IMR-90 (cell line): ENCODE measurements around the gene CAMTA1.

Source experiments
- BHLHE40 ChIP-seq: fragments of 150-350 bp; IDR thresholded peaks from 2 replicates; pipeline ENCODE4 v1.6.1; 2016; ENCODE audit warnings: mild to moderate bottlenecking, low read depth, low read length
- CEBPB ChIP-seq: IDR thresholded peaks from 2 replicates; pipeline ENCODE4 v1.6.1; 2012; ENCODE audit warnings: low read depth, low read length, improper control_type of control experiment
- CHD1 ChIP-seq: IDR thresholded peaks from 2 replicates; pipeline ENCODE4 v1.6.1; 2012; ENCODE audit warnings: low read depth, low read length, improper control_type of control experiment
- FOS ChIP-seq: fragments of 150-350 bp; IDR thresholded peaks from 2 replicates; pipeline ENCODE4 v1.6.1; 2016; ENCODE audit warnings: low read depth, low read length
- MAFK ChIP-seq: IDR thresholded peaks from 2 replicates; pipeline ENCODE4 v1.6.1; 2012; ENCODE audit warnings: low read depth, low read length, improper control_type of control experiment
- NFE2L2 ChIP-seq: fragments of 150-350 bp; IDR thresholded peaks from 2 replicates; pipeline ENCODE4 v1.6.1; 2016; ENCODE audit warnings: low read depth, mild to moderate bottlenecking, low read length
- POLR2A ChIP-seq: IDR thresholded peaks from 2 replicates; pipeline ENCODE4 v1.6.1; 2012; ENCODE audit warnings: mild to moderate bottlenecking, low read depth, low read length
- RAD21 ChIP-seq: IDR thresholded peaks from 2 replicates; pipeline ENCODE4 v1.6.1; 2012; ENCODE audit warnings: low read length, improper control_type of control experiment
- RFX5 ChIP-seq: IDR thresholded peaks from 2 replicates; pipeline ENCODE4 v1.8.0; 2012; ENCODE audit warnings: low read depth, mild to moderate bottlenecking, low read length, moderate library complexity
- SMC3 ChIP-seq: fragments of 150-350 bp; IDR thresholded peaks from 2 replicates; pipeline ENCODE4 v1.6.1; 2016; ENCODE audit warnings: low read depth, mild to moderate bottlenecking, antibody characterized with exemption, low read length, moderate library complexity
- TF ChIP-seq, protein P1 (sequence below): conservative IDR thresholded peaks from 2 replicates; pipeline ENCODE4 v1.5.1; 2012; ENCODE audit warnings: mild to moderate bottlenecking, low read depth, low read length, improper control_type of control experiment
- TF ChIP-seq, protein P2 (sequence below): fragments of 150-350 bp; IDR thresholded peaks from 2 replicates; pipeline ENCODE4 v1.6.1; 2016; ENCODE audit warnings: low read depth, mild to moderate bottlenecking, low read length, moderate library complexity, borderline replicate concordance
- TF ChIP-seq, protein P3 (sequence below): fragments of 150-350 bp; IDR thresholded peaks from 2 replicates; pipeline ENCODE4 v1.6.1; 2017; ENCODE audit warnings: mild to moderate bottlenecking, antibody characterized with exemption, low read length, low read depth

DNA sequence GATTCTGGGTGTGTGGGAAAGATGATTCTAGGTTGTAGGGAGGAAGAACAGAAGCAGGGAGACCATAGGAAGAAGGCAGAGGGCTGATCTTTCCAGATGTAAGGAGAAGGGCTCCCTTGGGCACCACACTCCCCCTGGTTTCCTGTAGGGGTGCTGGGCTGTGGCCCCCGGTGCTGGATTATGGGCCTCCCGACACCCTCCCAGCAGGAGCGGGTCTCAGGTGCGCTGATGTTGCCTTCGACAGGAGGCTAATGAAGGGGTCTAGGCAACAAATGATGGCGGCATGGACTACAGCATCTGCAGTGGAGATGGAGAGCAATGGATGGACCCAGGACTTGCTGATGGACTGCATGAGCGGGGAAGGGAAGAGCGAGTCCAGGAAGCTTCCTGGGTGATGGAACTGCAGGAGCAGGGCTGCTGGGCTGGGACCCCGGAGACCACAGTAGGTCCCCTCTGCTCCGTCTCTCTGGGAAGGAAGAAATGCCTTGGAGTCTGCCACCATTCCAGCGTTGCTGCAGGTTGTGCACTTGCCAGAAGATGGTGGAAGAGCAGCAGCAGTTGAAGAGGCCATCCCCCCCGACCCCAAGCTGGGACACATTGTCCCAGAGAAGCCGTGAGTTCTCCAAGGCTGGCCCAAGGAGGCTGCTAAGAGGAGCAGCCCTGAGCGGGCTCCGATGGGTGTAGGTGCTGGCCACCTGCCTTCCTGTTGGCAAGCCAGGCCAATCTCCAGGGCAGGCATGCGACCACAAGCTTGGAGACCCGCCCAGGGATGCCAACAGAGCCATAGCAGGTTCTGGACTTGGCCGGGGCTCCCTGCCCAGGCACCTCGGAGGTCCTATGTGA, 890.4 kb downstream of the CAMTA1 start:
- TF ChIP-seq CEBPB (no peak), SMC3 (no peak), RAD21 (no peak), POLR2A (no peak), BHLHE40 (no peak), CHD1 (no peak), NFE2L2 (no peak), RFX5 (no peak), FOS (no peak), MAFK (no peak)
- TF ChIP-seq, protein P1, sequence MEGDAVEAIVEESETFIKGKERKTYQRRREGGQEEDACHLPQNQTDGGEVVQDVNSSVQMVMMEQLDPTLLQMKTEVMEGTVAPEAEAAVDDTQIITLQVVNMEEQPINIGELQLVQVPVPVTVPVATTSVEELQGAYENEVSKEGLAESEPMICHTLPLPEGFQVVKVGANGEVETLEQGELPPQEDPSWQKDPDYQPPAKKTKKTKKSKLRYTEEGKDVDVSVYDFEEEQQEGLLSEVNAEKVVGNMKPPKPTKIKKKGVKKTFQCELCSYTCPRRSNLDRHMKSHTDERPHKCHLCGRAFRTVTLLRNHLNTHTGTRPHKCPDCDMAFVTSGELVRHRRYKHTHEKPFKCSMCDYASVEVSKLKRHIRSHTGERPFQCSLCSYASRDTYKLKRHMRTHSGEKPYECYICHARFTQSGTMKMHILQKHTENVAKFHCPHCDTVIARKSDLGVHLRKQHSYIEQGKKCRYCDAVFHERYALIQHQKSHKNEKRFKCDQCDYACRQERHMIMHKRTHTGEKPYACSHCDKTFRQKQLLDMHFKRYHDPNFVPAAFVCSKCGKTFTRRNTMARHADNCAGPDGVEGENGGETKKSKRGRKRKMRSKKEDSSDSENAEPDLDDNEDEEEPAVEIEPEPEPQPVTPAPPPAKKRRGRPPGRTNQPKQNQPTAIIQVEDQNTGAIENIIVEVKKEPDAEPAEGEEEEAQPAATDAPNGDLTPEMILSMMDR = no peak
- TF ChIP-seq, protein P2, sequence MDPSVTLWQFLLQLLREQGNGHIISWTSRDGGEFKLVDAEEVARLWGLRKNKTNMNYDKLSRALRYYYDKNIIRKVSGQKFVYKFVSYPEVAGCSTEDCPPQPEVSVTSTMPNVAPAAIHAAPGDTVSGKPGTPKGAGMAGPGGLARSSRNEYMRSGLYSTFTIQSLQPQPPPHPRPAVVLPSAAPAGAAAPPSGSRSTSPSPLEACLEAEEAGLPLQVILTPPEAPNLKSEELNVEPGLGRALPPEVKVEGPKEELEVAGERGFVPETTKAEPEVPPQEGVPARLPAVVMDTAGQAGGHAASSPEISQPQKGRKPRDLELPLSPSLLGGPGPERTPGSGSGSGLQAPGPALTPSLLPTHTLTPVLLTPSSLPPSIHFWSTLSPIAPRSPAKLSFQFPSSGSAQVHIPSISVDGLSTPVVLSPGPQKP = no peak
- TF ChIP-seq, protein P3, sequence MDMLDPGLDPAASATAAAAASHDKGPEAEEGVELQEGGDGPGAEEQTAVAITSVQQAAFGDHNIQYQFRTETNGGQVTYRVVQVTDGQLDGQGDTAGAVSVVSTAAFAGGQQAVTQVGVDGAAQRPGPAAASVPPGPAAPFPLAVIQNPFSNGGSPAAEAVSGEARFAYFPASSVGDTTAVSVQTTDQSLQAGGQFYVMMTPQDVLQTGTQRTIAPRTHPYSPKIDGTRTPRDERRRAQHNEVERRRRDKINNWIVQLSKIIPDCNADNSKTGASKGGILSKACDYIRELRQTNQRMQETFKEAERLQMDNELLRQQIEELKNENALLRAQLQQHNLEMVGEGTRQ = no peak
